Inflammatory macrophage (primary cell): ENCODE measurements around the gene LETMD1.
A peak's percentile ranks its signal among the peaks of the same experiment; 100 is the strongest.
"Not testable (repeated sequence)": the region's sequence is repeated elsewhere in the genome, so short reads cannot be mapped to it uniquely, and the experiment has no call there.

ENCODE experiments used
- DNase-seq, 2 donors: peaks; one replicate each; pipeline ENCODE4 v3.0.0-alpha.2; 2020 to 2022
- total RNA-seq, 18 experiments: gene quantifications; one replicate each; lab custom pipeline; 2026; ENCODE audit warnings: mixed read lengths in 6 of 18, inconsistent platforms in 2 of 18; lab: John Stamatoyannopoulos, UW

Gene LETMD1, protein sequence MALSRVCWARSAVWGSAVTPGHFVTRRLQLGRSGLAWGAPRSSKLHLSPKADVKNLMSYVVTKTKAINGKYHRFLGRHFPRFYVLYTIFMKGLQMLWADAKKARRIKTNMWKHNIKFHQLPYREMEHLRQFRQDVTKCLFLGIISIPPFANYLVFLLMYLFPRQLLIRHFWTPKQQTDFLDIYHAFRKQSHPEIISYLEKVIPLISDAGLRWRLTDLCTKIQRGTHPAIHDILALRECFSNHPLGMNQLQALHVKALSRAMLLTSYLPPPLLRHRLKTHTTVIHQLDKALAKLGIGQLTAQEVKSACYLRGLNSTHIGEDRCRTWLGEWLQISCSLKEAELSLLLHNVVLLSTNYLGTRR
- 5.7 to 26.1 (median 19.0) reads per million in 18 experiments for total RNA-seq

DNA sequence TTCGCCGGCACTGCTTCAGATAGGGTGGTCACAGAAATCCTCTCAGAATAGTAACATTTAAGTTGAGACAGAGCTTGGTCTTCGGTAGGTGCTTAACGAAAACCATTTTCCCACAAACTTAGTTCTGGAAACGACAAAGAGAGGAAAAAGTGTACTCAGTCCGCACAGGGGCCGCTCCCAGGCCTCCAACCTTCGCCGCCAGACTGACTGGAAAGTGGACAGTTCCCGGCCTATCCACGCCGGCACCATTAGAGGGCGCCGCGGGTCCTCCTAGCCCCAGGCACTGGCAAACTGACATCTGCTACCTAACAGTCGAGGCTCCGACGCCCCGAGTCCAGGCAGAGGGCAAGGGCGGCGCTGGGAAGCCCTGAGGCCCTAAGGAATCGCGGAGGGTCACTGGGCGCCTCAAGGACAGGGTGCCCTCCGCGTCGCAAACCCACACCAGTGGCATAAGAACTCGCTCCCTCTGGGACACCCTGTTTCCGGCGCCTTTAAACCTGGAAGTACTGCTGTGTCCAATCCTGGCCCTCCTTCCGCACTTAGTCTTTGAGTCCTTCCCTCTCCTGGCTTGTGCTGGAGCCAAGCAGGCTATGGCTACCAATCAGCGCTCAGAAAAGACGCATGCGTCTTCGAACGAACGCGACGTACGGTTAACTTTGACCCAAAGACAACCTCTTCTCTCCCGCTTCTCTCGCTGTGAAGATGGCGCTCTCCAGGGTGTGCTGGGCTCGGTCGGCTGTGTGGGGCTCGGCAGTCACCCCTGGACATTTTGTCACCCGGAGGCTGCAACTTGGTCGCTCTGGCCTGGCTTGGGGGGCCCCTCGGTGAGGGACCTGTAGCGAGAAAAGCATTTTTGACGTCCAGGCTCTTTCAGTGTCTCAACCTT is at the start of gene LETMD1:
TSS of gene LETMD1 (plus strand) at position 673 of the 886 bp plus-strand sequence. CDS start at position 703, 30 bp downstream.
- peak; percentile 99 for DNase-seq

DNA sequence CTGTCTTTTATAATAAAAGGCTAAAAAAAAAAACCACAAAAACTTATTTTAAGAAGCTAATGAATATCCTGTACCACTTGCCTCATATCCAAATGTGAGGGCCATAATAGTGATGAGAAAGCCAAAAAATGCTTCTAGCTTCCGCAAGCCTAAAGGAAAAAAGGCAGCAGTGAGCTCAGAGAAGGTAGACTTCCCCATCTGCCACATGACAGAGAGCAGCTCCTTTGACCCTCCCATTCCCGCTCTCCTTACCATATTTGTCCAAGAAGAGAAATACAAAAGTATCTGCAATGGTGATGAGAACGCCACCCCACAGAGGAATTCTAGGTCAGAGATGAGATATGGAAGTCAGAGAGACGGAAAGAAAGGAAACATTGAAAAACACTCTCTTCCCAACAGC is 49.0 kb upstream of the LETMD1 start:
- peak; percentile 45 to 46 for DNase-seq

DNA sequence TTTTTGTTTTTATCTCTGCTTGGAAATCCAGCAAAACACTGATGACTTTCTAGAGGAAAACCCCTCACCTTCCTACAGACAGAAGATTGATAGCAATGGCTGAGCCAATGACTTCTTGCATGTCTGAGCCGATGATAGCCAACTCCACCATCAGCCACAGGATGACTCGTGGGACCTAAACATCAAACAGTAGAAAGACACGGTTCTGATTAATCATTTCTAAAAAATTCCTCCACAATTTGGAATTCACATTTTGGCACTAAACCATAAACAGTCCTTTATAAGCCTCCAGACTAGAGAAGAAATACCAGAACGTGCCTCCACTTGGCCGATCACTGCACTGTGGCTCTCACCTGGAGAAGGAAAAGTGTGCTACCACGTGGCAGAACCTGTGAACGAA is 47.9 kb upstream of the LETMD1 start:
- no peak for DNase-seq

DNA sequence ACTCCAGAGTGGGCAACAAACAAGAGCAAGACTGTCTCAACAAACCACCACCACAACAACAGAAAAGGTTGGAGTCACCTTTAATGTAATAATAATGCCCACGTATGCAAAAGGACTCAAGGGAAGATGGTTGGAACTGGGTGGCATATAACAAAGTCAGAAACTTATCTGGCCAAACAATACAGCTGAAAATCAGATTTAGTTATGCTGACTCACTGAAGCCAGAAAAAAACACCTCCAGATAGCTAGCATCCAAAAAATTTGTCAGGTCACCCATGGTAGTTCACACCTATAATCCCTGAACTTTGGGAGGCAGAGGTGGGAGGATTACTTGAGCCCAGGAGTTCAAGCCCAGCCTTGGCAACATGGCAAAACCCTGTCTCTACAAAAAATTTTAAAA is 46.3 kb upstream of the LETMD1 start:
- DNase-seq = no peak

DNA sequence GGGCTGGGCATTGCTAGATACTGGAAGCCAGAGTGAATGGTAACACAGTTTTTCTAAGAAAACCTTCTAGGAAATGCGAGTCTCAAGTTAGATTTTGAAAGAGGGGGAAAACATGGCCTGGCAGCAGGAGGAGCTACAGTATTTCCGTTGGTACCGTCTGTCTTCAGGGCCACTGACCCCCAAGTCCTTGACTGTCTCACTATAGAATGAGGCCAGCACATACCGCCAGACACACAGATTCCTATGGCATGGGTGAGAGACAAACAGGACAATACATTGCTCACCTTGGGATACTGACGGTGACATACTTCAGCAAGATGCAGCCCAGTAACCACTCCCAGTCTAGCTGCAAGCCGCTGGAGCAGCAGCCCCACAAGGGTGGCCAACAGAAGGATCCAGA is 43.6 kb upstream of the LETMD1 start:
- DNase-seq = no peak

DNA sequence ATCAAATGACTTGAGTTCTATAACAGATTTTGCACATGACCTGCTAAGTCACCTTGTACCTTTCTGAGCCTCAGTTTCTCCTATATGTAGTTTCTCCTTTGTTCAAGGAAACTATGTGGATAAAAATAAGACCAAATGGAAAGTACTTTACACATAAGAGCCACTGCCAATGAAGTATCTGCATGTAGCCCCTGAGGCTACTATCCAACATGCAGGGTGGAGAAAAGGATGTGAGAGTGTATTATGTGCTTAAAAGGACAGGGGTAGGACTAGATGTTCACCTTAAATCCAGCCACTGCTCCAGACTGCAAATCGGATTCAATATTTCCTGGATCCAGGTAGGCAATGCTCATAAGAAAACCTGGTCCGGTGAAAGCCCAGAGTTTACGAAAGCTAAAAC is 43.1 kb upstream of the LETMD1 start:
- no peak for DNase-seq

DNA sequence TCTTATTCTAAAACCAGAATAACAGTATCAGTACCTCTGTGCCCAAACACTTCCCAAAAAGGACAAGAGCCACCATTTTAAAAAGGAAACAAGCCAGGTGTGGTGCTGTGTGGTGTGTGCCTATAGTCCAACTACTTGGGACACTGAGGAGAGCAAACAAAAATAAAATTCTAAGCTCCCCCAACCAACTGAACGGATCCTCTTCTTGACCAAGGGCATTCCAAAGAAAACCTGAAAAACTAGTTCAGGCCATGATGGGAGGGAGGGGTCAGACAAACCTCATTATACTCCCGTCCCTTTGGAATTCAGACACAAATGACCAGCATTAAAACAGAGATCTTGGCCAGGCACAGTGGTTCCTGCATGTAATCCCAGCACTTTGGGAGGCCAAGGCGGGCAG is 42.5 kb upstream of the LETMD1 start:
- no peak for DNase-seq

DNA sequence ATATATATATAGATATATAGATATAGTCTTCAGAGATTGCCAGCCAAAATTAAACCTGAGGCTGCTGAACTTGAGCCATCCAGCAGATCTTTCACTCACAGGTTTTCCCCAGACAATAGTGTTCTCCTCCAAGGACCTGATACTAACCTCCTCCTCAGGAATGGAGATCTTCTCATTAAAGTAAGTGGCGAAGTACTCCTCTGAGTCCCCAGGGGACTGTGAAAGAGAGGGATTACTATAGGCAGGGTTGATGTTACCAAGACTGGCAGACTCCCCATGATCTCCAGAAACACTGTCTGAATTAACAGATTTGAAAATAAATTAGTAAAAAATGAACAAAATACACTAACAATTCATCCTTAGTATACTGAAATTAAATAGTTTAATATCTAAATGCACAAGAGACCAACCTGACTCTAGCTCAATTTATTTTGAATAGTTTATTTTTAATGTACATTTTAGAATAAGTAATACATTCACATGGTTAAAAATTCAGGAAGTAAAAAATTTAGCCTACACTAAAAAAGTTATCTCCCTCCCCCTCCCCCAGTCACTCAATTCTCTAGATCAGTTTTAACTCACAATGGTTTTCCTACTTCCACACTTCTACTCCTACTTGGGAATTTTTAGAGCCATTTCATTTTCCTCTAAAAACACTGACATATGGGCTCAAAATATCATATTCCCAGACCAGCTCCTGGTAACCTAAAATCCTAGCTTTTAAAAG is 39.6 kb upstream of the LETMD1 start:
- DNase-seq = peak in 1 of 2 donors; percentile 2

DNA sequence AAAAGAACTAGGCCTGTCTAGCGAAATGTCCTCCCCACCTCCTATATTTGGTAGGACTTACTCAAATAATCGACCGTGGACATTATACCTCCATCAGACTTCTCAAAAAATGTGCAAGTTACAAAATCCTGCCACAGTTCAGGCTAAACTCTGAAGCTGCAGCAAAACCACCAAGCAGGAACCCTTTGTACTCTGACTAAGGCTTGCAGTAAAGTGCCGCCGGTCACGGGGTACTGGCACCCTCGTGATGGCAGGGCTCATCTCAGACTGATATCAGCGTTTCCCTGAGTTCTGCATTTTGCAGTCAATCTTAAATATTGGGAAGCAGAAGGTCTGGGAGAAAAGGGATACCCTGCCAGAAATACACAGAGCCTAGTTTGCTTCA is 39.1 kb upstream of the LETMD1 start:
- peak; percentile 95 to 97 for DNase-seq

DNA sequence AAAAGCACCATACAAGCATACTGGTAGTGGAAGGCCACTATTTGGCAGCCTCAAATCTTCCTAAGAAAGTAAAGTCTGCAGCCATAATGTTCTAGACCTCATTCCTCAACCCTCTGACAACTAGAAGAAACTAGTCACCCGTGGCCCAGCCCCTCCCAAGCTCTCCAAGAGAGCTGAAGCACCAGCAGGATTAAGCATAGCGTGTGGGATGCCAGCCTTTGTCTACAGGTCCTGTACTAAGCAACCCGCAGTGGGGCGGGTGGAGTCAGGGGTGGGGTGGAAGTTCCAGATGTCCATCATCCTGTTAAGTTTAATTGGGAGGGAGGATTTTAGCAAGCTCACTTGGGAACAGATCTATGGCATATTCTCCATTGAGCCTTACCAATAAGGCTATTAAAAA is 36.2 kb upstream of the LETMD1 start:
- DNase-seq = peak; percentile 31 to 53

DNA sequence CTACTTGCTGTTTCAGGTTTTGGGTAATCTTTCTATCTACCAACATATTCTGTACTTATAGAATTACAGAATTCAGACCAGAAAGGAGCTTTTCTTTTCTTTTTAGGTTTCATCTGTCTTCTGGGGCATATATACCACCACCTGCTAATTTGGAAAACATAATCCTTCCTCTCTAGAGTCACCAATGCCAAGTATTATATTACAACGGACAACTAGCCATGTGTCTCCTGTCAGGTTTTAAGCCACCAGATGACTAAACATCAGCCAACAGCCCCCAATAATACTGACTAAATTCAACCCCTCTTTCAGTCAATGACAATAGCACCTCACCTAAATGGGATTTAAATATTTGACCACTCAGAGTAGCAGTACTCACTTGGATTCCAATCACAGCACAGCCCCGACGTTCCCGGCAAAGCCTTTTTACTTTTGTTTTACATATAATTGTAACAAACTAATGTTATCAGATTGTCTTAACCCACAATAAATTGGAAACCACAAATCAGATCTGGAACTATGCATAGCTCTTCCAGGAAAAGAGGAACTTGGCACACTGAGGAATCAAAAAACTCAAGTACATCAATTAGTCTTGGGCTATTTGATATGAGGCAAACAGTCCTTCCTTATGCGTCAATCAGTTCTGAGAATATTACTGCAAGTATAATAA is 35.4 kb upstream of the LETMD1 start:
- peak in 1 of 2 donors; percentile 50 for DNase-seq

DNA sequence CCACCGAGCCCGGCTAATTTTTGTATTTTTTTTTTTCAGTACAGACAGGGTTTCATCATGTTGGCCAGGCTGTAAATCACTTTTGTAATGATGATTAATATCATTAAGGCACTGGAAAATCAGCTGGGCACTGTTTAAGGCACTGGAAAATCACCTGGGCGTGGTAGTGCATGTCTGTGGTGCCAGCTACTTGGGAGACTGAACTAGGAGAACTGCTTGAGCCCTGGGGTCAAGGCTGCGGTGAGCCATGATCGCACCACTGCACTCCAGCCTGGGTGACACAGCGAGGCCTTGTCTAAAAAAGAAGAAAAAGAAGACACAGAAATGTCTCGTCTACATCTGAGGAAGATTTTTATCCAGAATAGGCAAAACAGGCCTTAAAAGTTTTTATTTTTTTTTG is 34.7 kb upstream of the LETMD1 start:
- DNase-seq = no peak

DNA sequence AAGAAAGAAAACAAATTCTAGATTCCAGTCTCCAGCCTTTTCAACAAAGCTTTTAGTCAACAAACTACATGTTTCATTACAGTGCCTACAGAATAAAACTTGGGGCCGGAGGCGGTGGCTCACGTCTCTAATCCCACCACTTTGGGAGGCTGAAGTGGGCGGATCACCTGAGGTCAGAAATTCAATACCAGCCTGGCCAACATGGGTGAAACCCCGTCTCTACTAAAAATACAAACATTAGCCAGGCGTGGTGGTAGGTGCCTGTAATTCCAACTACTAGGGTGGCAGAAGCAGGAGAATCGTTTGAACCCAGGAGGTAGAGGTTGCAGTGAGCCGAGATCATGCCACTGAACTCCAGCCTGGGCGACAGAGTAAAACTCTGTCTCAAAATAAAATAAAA is 33.7 kb upstream of the LETMD1 start:
- not testable (repeated sequence) for DNase-seq

DNA sequence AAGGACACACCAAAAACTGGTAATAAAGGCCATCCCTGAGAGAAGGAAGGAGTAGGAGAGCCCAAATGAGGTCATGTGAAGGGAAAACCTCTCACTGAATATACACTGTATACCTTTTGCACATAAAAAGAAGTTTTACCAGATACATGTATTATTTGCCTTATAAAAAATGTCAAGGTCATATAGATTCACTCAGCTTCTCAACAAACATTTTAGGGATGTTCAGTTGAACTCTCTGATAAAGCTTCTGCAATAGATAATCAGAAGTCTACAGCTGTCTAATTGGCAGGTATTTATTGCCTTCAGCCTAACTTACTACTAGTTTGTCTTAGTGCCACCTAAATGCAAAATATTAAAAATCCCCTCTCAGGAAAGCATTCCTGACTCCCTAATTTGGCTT is 30.7 kb upstream of the LETMD1 start:
- no peak for DNase-seq

DNA sequence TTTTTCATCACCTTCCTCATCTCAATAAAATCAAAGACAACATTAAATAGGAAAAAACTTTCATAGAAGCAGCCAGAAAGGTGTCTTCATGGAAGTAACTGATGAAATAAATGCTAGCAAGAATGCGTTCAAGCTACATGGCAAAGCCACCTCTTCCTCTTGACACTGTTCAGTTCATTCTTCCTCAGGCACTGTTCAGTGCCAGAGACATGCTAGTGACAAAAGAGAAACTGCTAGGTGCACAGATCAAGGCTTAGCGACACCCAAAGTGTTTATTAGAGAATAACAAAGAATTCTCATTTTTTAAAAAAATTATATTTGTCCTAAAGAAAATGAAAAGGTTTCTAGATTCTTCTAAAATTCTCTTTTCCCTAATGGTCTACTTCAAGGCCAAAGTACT is 29.2 kb upstream of the LETMD1 start:
- no peak for DNase-seq

DNA sequence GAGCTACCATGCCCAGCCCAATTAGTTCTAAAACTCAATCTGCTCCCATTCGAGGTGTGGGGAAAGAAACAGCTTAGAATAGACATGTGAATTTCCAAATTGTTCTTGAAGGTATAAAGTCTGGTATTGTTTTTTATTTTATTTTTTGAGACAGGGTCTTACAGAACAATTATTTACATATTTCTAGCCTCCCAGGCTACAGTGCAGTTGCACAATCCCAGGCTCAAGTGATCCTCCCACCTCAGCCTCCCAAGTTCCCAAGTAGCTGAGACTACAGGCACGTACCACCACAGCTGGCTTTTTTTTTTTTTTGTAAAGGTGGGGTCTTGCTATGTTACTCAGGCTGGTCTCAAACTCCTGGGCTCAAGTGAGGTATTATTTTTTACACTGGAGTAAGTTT is 28.2 kb upstream of the LETMD1 start:
- DNase-seq = peak in 1 of 2 donors; percentile 24

DNA sequence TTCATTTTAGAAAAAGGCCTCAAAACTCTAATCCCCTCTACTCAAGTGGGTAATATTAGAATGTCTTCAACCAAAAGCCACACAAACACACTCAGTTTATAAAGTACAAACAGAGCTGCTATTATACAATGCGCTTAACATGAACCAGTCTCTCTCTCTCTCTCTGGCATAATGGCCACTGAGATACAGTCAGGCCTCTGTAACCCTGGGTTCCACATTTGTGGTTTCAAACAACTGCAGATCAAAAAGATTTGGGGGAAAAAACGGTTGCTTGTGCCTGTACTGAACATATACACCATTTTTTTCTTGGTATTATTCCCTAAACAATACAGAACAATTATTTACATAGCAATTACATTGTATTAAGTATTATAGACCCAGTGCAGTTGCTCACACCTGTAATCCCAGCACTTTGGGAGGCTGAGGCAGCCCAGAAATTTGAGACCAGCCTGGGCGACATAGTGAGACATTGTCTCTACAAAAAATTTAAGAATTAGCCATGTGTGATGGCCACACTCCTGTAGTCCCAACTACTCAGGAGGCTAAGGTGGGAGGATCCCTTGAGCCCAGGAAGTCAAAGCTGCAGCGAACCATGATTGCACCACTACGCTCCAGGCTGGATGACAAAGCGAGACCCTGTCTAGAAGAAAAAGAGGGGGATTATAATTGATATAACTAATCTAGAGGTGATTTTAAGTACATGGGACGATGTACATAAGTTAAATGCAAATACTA is 27.5 kb upstream of the LETMD1 start:
- no peak for DNase-seq

DNA sequence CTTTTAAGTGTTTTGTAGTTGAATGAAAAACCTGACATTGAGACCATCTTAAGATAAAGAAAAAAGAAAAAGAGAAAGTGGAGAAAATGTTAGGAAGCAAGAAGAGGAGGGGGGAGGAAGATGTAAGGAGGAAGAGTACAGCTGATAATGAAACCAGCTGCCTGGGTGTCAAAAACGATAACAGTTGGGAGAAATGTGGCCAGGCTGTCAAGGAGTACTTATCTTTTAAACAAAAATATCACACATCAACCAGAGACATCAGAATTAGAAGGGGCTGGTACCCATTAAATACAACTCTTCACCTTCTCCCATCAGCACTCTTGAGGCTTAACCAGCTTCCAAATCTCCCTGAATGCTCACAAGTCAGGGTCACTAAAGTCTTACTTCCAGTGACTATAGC is 26.4 kb upstream of the LETMD1 start:
- no peak for DNase-seq

DNA sequence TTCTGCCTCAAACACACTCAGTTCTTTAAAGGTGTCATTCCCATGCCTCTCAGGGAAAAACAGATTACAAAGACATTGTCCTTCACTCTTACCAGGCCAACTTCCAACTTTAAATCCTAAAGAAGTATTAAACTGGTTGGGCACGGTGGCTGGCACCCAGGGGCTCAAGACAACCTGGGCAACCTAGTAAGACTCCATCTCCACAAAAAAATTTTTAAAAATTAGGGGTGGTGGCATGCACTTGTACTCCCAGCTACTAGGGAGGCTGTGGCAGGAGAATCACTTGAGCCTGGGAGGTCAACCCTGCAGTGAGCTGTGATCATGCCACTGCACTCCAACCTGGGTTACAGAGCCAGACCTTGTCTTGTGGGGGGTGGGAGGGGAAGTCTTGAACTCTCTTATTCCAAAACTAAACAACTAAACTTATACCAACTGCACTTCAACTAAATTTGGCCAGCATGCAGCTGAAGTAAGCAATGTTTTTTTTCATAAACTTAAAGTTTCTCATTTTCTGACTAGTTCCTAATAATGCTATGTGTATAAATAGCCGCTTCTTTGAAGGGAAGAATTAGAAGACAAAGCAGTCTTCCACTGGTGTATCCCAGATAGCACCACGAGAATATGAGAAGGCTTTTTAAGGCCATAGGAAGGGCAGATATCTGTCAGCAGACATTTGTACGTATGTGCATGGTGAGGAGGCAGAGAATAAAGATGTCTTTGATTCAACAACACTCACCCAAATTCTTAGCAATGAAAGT is 24.3 kb upstream of the LETMD1 start:
- DNase-seq = no peak

DNA sequence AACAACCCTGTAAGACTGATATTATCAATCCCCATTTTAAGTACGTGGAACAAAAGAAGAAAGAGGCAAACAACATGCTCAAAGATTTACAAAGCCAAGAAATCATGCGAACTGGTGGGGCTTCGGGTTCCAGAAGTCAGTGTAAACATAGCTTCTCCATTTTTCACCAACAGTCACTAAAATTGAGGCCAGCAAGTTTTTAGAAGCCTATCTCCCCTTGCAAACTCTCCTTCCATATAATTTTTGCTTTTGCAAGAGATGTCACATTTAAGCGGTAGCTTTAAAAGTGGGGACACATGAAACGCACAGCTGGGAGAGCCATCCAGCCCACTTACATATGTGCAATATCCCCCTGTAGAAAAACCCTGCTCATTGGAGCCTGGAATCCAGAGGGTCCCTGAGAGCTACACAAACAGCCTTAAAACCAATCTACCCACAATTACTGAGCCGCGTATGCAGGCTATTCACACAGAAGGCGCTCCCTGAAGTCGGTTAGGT is 22.7 kb upstream of the LETMD1 start:
- peak in 1 of 2 donors; percentile 24 for DNase-seq
